Upper lobe of left lung (tissue), 6 donors: ENCODE data around the gene LZTR1. TPM values are rescaled to one million over a fixed set of nuclear protein-coding genes. Genes with fewer than 3 reads are reported as not detected.
"Not testable (repeated sequence)": the region's sequence is repeated elsewhere in the genome, so short reads cannot be mapped to it uniquely, and the experiment has no call there.

Experiments used
- ATAC-seq, 2 donors: fragments of 200-7000 bp; cut with Tn5 transposase; one replicate each; pipeline ENCODE4 v1.9.1; 2022; ENCODE audit warnings: mild to moderate bottlenecking in 2 of 2, moderate library complexity in 2 of 2; ENCODE audit not compliant: low FRiP score in 2 of 2
- DNase-seq, 2 donors: peaks; one replicate each; pipeline ENCODE4 v3.0.0-alpha.2; 2019 to 2020
- H3K27ac ChIP-seq, 4 donors: fragments of 200-600 bp; sonication (generic); one replicate each; pipeline ENCODE4 v1.5.1; 2016 to 2019
- H3K27me3 ChIP-seq, 4 donors: fragments of 200-600 bp; sonication (generic); one replicate each; pipeline ENCODE4 v1.5.1; 2017 to 2019
- H3K36me3 ChIP-seq, 4 donors: fragments of 200-600 bp; sonication (generic); one replicate each; pipeline ENCODE4 v1.5.1; 2016 to 2019
- H3K4me1 ChIP-seq, 4 donors: fragments of 200-600 bp; sonication (generic); one replicate each; pipeline ENCODE4 v1.5.1; 2018 to 2019
- H3K4me3 ChIP-seq, 4 donors: fragments of 200-600 bp; sonication (generic); one replicate each; pipeline ENCODE4 v1.5.1; 2017 to 2019; ENCODE audit warnings: mild to moderate bottlenecking in 2 of 4, moderate library complexity in 1 of 4
- H3K9me3 ChIP-seq, 4 donors: fragments of 200-600 bp; sonication (generic); one replicate each; pipeline ENCODE4 v1.5.1; 2018 to 2019
- EP300 ChIP-seq, 4 donors: sonication (generic); formaldehyde crosslinking; IDR thresholded peaks; one replicate each; pipeline ENCODE4 v1.5.1; 2017; ENCODE audit warnings: antibody characterized with exemption in 4 of 4, control low read depth in 2 of 4
- POLR2A ChIP-seq, 4 donors: fragments of 450-650 bp; IDR thresholded peaks; one replicate each; pipeline ENCODE4 v1.5.1; 2016 to 2017; ENCODE audit warnings: antibody characterized with exemption in 4 of 4, mild to moderate bottlenecking in 2 of 4
- POLR2AphosphoS5 ChIP-seq, 2 donors: sonication (generic); formaldehyde crosslinking; IDR thresholded peaks; one replicate each; pipeline ENCODE4 v1.5.1; 2017; ENCODE audit warnings: antibody characterized with exemption in 2 of 2
- WGBS, 2 donors: methylation state at CpG; one replicate each; pipeline ENCODE4 v1.1.5; 2017 to 2018; 5-methylcytosine and 5-hydroxymethylcytosine counted together
- total RNA-seq, 6 donors: library from RNA; depleted of rRNA in 4 of 6; stranded (reverse); fragments of >200 nt in 4 of 6; gene quantifications; one replicate each; pipeline versions ENCODE4 v1.1.0 to v1.2.1, GENCODE V29; 2016 to 2021
- TF ChIP-seq, protein P1 (sequence below), 6 experiments: fragments of 450-650 bp in 4 of 6; fragments of 200-600 bp in 2 of 6; sonication (generic) in 2 of 6; IDR thresholded peaks; one replicate each; pipeline ENCODE4 v1.5.1; 2016 to 2019; ENCODE audit warnings: antibody characterized with exemption in 6 of 6
- donor health status: DM: no; HTN: no; CAD: no; lungs with moderate emphysema.
- donor health status: DM: no; HTN: yes; CAD: no; lungs with severe emphysema.

The LZTR1 gene
- total RNA-seq, 6 donors from 2014 or later: 33.7 to 114 (median 63.2) TPM

GRCh38 chr22:21000987-21001600 is 19.0 kb downstream of the LZTR1 start:
- ATAC-seq (no peak), DNase-seq (peak in 1 of 2 donors; percentile 90)
- Histone ChIP-seq H3K9me3 (no peaks in the 10 kb centered on the region), H3K27me3 (no peaks in the 10 kb centered on the region), H3K4me1 (peaks cover 22 to 39% (median 29%) of the 10 kb centered on the region in 4 donors), H3K36me3 (peaks cover 0 to 41% (median 28%) of the 10 kb centered on the region in 4 donors), H3K4me3 (peak overlapping the region; percentile 61 to 85 (median 70)), H3K27ac (peak overlapping the region; percentile 96 to 99 (median 98))
- TF ChIP-seq EP300 (IDR thresholded peaks at IDR 0.05) (no peak), POLR2A (IDR thresholded peaks at IDR 0.05) (no peak), POLR2AphosphoS5 (IDR thresholded peaks at IDR 0.05) (no peak)
- TF ChIP-seq, protein P1, sequence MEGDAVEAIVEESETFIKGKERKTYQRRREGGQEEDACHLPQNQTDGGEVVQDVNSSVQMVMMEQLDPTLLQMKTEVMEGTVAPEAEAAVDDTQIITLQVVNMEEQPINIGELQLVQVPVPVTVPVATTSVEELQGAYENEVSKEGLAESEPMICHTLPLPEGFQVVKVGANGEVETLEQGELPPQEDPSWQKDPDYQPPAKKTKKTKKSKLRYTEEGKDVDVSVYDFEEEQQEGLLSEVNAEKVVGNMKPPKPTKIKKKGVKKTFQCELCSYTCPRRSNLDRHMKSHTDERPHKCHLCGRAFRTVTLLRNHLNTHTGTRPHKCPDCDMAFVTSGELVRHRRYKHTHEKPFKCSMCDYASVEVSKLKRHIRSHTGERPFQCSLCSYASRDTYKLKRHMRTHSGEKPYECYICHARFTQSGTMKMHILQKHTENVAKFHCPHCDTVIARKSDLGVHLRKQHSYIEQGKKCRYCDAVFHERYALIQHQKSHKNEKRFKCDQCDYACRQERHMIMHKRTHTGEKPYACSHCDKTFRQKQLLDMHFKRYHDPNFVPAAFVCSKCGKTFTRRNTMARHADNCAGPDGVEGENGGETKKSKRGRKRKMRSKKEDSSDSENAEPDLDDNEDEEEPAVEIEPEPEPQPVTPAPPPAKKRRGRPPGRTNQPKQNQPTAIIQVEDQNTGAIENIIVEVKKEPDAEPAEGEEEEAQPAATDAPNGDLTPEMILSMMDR (IDR thresholded peaks at IDR 0.05): no peak
- 0 to 1% methylated on average over 1 to 22 of the region's 26 CpGs for WGBS, 2 donors

DNA sequence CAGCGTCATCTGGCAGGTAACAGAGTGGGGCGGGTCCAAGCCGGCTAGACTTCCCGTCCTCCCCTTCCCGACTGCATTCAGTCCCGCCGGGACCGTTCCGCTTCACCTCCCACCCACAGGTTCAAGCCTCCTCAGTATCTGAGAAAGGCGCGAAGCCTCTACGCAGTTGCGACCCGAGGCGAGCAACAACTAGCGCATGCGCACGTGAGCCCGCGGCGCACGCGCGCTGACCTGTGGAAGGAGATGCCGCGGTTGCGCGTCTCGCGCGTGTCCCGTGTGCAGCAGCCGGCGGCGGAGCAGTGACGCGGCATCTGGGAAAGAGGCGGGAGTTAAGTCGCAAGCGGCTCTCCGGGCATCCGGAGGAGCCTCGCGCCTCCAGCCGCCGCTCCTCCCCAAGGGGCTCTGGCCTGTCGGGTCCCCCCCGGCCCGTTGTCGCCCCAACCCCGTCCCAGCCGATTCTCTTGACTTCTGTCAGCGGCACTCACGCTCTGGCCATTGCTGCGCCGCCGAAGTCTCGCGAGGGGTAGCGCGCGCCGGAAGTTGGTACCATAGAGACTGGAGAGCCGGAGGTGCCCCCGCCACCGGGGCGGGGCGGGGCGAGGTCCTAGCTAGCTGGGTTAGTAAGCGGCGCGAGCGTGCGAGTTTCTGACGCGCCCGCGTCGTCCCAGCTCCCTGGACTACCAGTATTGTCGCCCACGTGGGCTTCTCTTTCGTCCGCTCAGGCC is 19.7 kb downstream of the LZTR1 start, which contains the start of gene THAP7:
Gene THAP7, minus strand, starts transcription at position 518 of the 725 bp plus-strand sequence. Its CDS starts 207 bp downstream, at position 311.
- Histone ChIP-seq H3K27ac (peak within 1 kb of the TSS; percentile 96 to 99 (median 98)), H3K4me3 (peak within 1 kb of the TSS; percentile 61 to 85 (median 70)), H3K36me3 (peaks cover 0 to 34% (median 25%) of the 10 kb centered on the region in 4 donors), H3K4me1 (peaks cover 22 to 39% (median 29%) of the 10 kb centered on the region in 4 donors), H3K9me3 (no peaks in the 10 kb centered on the region), H3K27me3 (no peaks in the 10 kb centered on the region)
- TF ChIP-seq POLR2AphosphoS5 (IDR thresholded peaks at IDR 0.05): peak; percentile 74 to 81
- TF ChIP-seq EP300 (IDR thresholded peaks at IDR 0.05): peak in 1 of 4 donors; percentile 19
- TF ChIP-seq, protein P1 (IDR thresholded peaks at IDR 0.05): peak in 1 of 6 experiments; percentile 17
- peak in 3 of 4 donors; percentile 66 to 91 (median 79) for TF ChIP-seq POLR2A (IDR thresholded peaks at IDR 0.05)
- ATAC-seq (peak; percentile 97 to 98), DNase-seq (peak; percentile 97 to 100)
- 0 to 1% methylated on average over 11 to 49 of the region's 83 CpGs for WGBS, 2 donors

- H3K27ac ChIP-seq: peak overlapping the region in 1 of 4 donors; percentile 99
- H3K9me3 ChIP-seq: no peaks in the 10 kb centered on the region
- no peak overlapping the region for H3K4me3 ChIP-seq
- DNase-seq (no peak), ATAC-seq (no peak)
- no peak for TF ChIP-seq POLR2A (IDR thresholded peaks at IDR 0.05)
- peaks cover 0 to 18% (median 15%) of the 10 kb centered on the region in 4 donors for H3K36me3 ChIP-seq
- H3K4me1 ChIP-seq: peaks cover 22 to 39% (median 29%) of the 10 kb centered on the region in 4 donors
- 74 to 82% methylated on average over 3 to 4 of the region's 4 CpGs for WGBS, 2 donors
- no peaks in the 10 kb centered on the region for H3K27me3 ChIP-seq
These were observed 21.7 kb downstream of the LZTR1 start for GRCh38 chr22:21003782-21004181.

GRCh38 chr22:21009208-21009607 is 27.1 kb downstream of the LZTR1 start:
- H3K27ac ChIP-seq, H3K27me3 ChIP-seq, H3K4me1 ChIP-seq, H3K9me3 ChIP-seq, H3K36me3 ChIP-seq, DNase-seq, ATAC-seq, H3K4me3 ChIP-seq: not testable (repeated sequence)
- 74 to 86% methylated on average over 9 to 13 of the region's 13 CpGs for WGBS, 2 donors

GRCh38 chr22:21009638-21010425 is 27.7 kb downstream of the LZTR1 start:
- no peak overlapping the region for H3K4me3 ChIP-seq

More at GRCh38 chr22:21009638-21010425, 27.7 kb downstream of the LZTR1 start:
- H3K36me3 ChIP-seq: no peaks in the 10 kb centered on the region
- H3K27me3 ChIP-seq: no peaks in the 10 kb centered on the region
- TF ChIP-seq POLR2A (IDR thresholded peaks at IDR 0.05) (no peak), EP300 (IDR thresholded peaks at IDR 0.05) (no peak), POLR2AphosphoS5 (IDR thresholded peaks at IDR 0.05) (no peak)
- TF ChIP-seq, protein P1 (IDR thresholded peaks at IDR 0.05): no peak
- no peak overlapping the region for H3K27ac ChIP-seq
- ATAC-seq: no peak
- no peak for DNase-seq
- no peaks in the 10 kb centered on the region for H3K9me3 ChIP-seq
- 62 to 69% methylated on average over 10 of the region's 10 CpGs for WGBS, 2 donors
- H3K4me1 ChIP-seq: peaks cover 11 to 14% (median 12%) of the 10 kb centered on the region in 4 donors
